HEK293 (cell line): ENCODE data around the gene NKAPD1.
A peak's percentile ranks its signal among the peaks of the same experiment; 100 is the strongest.

ENCODE experiments used
- CTCF ChIA-PET: fragments of 350-600 bp; formaldehyde crosslinking; extraction: SDS; loops from one replicate; lab custom pipeline; 2021; ENCODE audit warnings: antibody characterized with exemption; lab: Yijun Ruan, JAX
- POLR2A ChIA-PET: fragments of 300-600 bp; formaldehyde crosslinking; extraction: SDS; loops from one replicate; lab custom pipeline; 2020; ENCODE audit warnings: antibody characterized with exemption, inconsistent platforms; lab: Yijun Ruan, JAX
- H3K27ac ChIP-seq: fragments of 200-500 bp; sonication (Bioruptor generic); 2 replicates; pipeline ENCODE4 v1.5.1; 2014; ENCODE audit warnings: low read depth, low read length, control low read depth, inconsistent platforms; ENCODE audit errors: extremely low read depth
- H3K36me3 ChIP-seq, 2 experiments: fragments of 200-500 bp in 1 of 2; sonication (Bioruptor generic) in 1 of 2; 1 replicate in 1 of 2; 2 replicates in 1 of 2; pipeline ENCODE4 v1.5.1; 2014 to 2017; ENCODE audit warnings: inconsistent platforms in 2 of 2, low read length in 2 of 2; ENCODE audit not compliant: control insufficient read depth in 2 of 2, insufficient read depth in 1 of 2
- H3K4me1 ChIP-seq: fragments of 200-500 bp; sonication (Bioruptor generic); 2 replicates; pipeline ENCODE4 v1.5.1; 2014; ENCODE audit warnings: mild to moderate bottlenecking, low read length, inconsistent platforms; ENCODE audit not compliant: control insufficient read depth, insufficient read depth
- H3K4me3 ChIP-seq: 2 replicates; pipeline ENCODE4 v1.5.1; 2011; ENCODE audit warnings: low read depth, mild to moderate bottlenecking, control low read depth, low read length, moderate library complexity
- H3K9me3 ChIP-seq: fragments of 200-500 bp; sonication (Bioruptor generic); 2 replicates; pipeline ENCODE4 v1.5.1; 2014; ENCODE audit warnings: low read depth, low read length, inconsistent platforms; ENCODE audit not compliant: control insufficient read depth, insufficient read depth
- HOXD13 ChIP-seq: sonication (generic); formaldehyde crosslinking; IDR thresholded peaks from 2 replicates; pipeline ENCODE4 v1.8.0; 2022; ENCODE audit warnings: missing genetic modification reagents, borderline replicate concordance
- IKZF3 ChIP-seq: fragments of 450-650 bp; IDR thresholded peaks from 2 replicates; pipeline ENCODE4 v1.5.0; 2018; ENCODE audit warnings: missing biosample characterization, mild to moderate bottlenecking, missing genetic modification characterization, moderate library complexity
- KLF17 ChIP-seq: fragments of 450-650 bp; formaldehyde crosslinking; IDR thresholded peaks from 2 replicates; pipeline ENCODE4 v1.5.1; 2016; ENCODE audit warnings: missing biosample characterization, missing genetic modification characterization
- PRDM1 ChIP-seq: fragments of 450-650 bp; formaldehyde crosslinking; IDR thresholded peaks from 2 replicates; pipeline ENCODE4; 2016; ENCODE audit warnings: missing biosample characterization, missing genetic modification characterization
- SCRT2 ChIP-seq: fragments of 450-650 bp; formaldehyde crosslinking; IDR thresholded peaks from 2 replicates; pipeline ENCODE4 v1.5.1; 2016; ENCODE audit warnings: missing biosample characterization, missing genetic modification characterization
- TSHZ1 ChIP-seq: fragments of 450-650 bp; formaldehyde crosslinking; IDR thresholded peaks from 2 replicates; pipeline ENCODE4 v1.5.1; 2016; ENCODE audit warnings: missing biosample characterization, missing genetic modification characterization, borderline replicate concordance
- ZFP41 ChIP-seq: fragments of 450-650 bp; formaldehyde crosslinking; IDR thresholded peaks from 2 replicates; pipeline ENCODE4 v1.5.1; 2016; ENCODE audit warnings: missing biosample characterization, missing genetic modification characterization, borderline replicate concordance
- ZNF138 ChIP-seq: fragments of 450-650 bp; formaldehyde crosslinking; IDR thresholded peaks from 2 replicates; pipeline ENCODE4 v1.5.1; 2016; ENCODE audit warnings: missing biosample characterization, missing genetic modification characterization, borderline replicate concordance
- ZNF140 ChIP-seq: fragments of 450-650 bp; formaldehyde crosslinking; IDR thresholded peaks from 2 replicates; pipeline ENCODE4 v1.5.1; 2016; ENCODE audit warnings: missing biosample characterization, missing genetic modification characterization
- ZNF174 ChIP-seq: fragments of 450-650 bp; formaldehyde crosslinking; IDR thresholded peaks from 2 replicates; pipeline ENCODE4 v1.5.0; 2017; ENCODE audit warnings: missing biosample characterization, mild to moderate bottlenecking, missing genetic modification characterization
- ZNF239 ChIP-seq: fragments of 450-650 bp; formaldehyde crosslinking; IDR thresholded peaks from 2 replicates; pipeline ENCODE4 v1.5.1; 2016; ENCODE audit warnings: missing biosample characterization, missing genetic modification characterization
- ZNF311 ChIP-seq: fragments of 450-650 bp; formaldehyde crosslinking; IDR thresholded peaks from 2 replicates; pipeline ENCODE4 v1.5.1; 2017; ENCODE audit warnings: missing biosample characterization, missing genetic modification characterization, borderline replicate concordance
- ZNF426 ChIP-seq: fragments of 450-650 bp; formaldehyde crosslinking; IDR thresholded peaks from 2 replicates; pipeline ENCODE4 v1.5.1; 2017; ENCODE audit warnings: missing biosample characterization, missing genetic modification characterization, mild to moderate bottlenecking, inconsistent platforms, moderate library complexity
- ZNF48 ChIP-seq: fragments of 450-650 bp; formaldehyde crosslinking; IDR thresholded peaks from 2 replicates; pipeline ENCODE4 v1.5.1; 2016; ENCODE audit warnings: missing biosample characterization, missing genetic modification characterization
- ZNF561 ChIP-seq: fragments of 450-650 bp; IDR thresholded peaks from 2 replicates; pipeline ENCODE4 v1.5.1; 2018; ENCODE audit warnings: missing biosample characterization, missing genetic modification characterization, borderline replicate concordance
- TF ChIP-seq, protein P1 (sequence below): sonication (generic); formaldehyde crosslinking; IDR thresholded peaks from 2 replicates; pipeline ENCODE4 v1.8.1; 2022; ENCODE audit warnings: mild to moderate bottlenecking, moderate library complexity, missing genetic modification reagents

The NKAPD1 gene

DNA sequence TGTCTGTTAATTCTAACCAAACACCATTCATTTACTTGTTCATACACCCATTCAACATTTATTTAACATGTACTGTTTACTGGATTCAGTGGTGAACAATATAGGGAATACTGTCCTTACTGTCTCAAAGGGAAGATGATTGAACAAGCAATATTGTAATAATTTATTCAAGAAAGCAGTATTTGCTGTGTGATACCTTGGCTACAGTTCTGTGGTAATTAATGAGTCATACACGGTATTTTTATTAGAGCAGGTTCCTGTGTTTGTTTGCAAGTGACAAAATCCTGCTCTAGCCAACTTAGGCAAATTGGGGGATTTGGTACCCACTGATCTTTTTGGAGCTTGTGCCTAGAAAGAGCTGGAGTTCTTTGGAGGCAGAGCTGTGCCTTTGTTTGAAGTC is 16.0 kb upstream of the NKAPD1 start:
- Histone ChIP-seq H3K4me1 (no peaks in the 10 kb centered on the region), H3K27ac (no peak overlapping the region), H3K36me3 (peaks cover 8 to 84% of the 10 kb centered on the region in 2 experiments), H3K4me3 (no peak overlapping the region), H3K9me3 (no peaks in the 10 kb centered on the region)
- CTCF ChIA-PET: no interaction called here
- POLR2A ChIA-PET: no interaction called here
- no peak for TF ChIP-seq TSHZ1 (tag by site-specific recombination)
- no peak for TF ChIP-seq ZNF311 (tag by site-specific recombination)
- TF ChIP-seq SCRT2: no peak
- TF ChIP-seq ZNF561 (tag by site-specific recombination): no peak

- Histone ChIP-seq H3K36me3 (peaks cover 8 to 55% of the 10 kb centered on the region in 2 experiments), H3K9me3 (no peaks in the 10 kb centered on the region), H3K4me1 (no peaks in the 10 kb centered on the region), H3K4me3 (no peak overlapping the region), H3K27ac (no peak overlapping the region)
- TF ChIP-seq SCRT2: no peak
- TF ChIP-seq ZNF239 (tag by site-specific recombination): no peak
- no peak for TF ChIP-seq ZNF138 (tag by site-specific recombination)
- TF ChIP-seq HOXD13 (CRISPR knock-in tag): no peak
- TF ChIP-seq, protein P1, sequence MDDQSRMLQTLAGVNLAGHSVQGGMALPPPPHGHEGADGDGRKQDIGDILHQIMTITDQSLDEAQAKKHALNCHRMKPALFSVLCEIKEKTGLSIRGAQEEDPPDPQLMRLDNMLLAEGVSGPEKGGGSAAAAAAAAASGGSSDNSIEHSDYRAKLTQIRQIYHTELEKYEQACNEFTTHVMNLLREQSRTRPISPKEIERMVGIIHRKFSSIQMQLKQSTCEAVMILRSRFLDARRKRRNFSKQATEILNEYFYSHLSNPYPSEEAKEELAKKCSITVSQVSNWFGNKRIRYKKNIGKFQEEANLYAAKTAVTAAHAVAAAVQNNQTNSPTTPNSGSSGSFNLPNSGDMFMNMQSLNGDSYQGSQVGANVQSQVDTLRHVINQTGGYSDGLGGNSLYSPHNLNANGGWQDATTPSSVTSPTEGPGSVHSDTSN (CRISPR knock-in tag): no peak
- no peak for TF ChIP-seq ZNF426 (tag by site-specific recombination)
- TF ChIP-seq ZNF174 (tag by site-specific recombination): no peak
- no peak for TF ChIP-seq IKZF3 (tag by site-specific recombination)
- TF ChIP-seq KLF17 (tag by site-specific recombination): no peak
- no peak for TF ChIP-seq ZFP41 (tag by site-specific recombination)
- TF ChIP-seq ZNF48 (tag by site-specific recombination): no peak
- ChIA-PET POLR2A (no interaction called here), CTCF (interaction anchor here (0.6 kb wide), 1 partner anchor 216 kb away, joined by 4 read pairs; no protein-coding TSS in a partner anchor)
These were observed 11.2 kb upstream of the NKAPD1 start for GRCh38 chr11:112062923-112063322.

DNA sequence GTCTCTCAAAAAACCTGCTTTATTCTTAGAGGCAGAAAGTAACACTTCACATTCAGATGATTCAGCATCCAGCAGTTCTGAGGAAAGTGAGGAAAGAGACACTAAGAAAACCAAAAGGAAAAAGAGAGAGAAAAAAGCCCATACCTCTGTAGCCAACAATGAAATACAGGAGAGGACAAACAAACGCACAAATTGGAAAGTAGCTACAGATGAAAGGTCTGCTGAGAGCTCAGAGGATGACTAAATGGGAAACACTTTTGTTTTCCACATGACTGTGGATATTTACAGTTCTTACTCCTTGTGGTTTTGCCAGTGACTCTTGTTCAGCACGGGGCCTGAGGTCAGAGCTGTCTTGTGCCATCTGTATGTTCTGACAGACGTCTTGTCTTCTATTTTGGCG is 8.6 kb downstream of the NKAPD1 start:
- peaks cover 13 to 81% of the 10 kb centered on the region in 2 experiments for H3K36me3 ChIP-seq
- TF ChIP-seq ZNF140 (tag by site-specific recombination) (no peak), PRDM1 (peak; percentile 90)
- TF ChIP-seq, all 188 proteins: peak for 1

More for the DNA sequence above, 8.6 kb downstream of the NKAPD1 start:
- Histone ChIP-seq H3K9me3 (no peaks in the 10 kb centered on the region), H3K4me1 (no peaks in the 10 kb centered on the region), H3K4me3 (no peak overlapping the region), H3K27ac (no peak overlapping the region)
- ChIA-PET POLR2A (interaction anchor here (0.6 kb wide), 1 partner anchor 16 kb away, joined by 5 read pairs; no protein-coding TSS in a partner anchor), CTCF (interaction anchor here (0.6 kb wide), 1 partner anchor 156 kb away, joined by 3 read pairs; no protein-coding TSS in a partner anchor)
